Ishikawa (cell line): ENCODE measurements around the gene SREBF1.

Experiments used
- CEBPB ChIP-seq: IDR thresholded peaks from 2 replicates; pipeline ENCODE4 v1.6.1; 2012
- CREB1 ChIP-seq: IDR thresholded peaks from 2 replicates; pipeline ENCODE4 v1.6.1; 2012; ENCODE audit warnings: low read depth
- EGR1 ChIP-seq: IDR thresholded peaks from 2 replicates; pipeline ENCODE4 v1.6.1; 2012
- EP300 ChIP-seq: IDR thresholded peaks from 2 replicates; pipeline ENCODE4 v1.6.1; 2012; ENCODE audit warnings: borderline replicate concordance
- FOXM1 ChIP-seq: IDR thresholded peaks from 2 replicates; pipeline ENCODE4 v1.6.1; 2012; ENCODE audit warnings: low read depth, borderline replicate concordance
- NFIC ChIP-seq: IDR thresholded peaks from 2 replicates; pipeline ENCODE4 v1.6.1; 2012
- RAD21 ChIP-seq: IDR thresholded peaks from 2 replicates; pipeline ENCODE4 v1.6.1; 2012; ENCODE audit warnings: low read depth
- TAF1 ChIP-seq: IDR thresholded peaks from 2 replicates; pipeline ENCODE4 v1.6.1; 2012; ENCODE audit warnings: low read depth, mild to moderate bottlenecking
- TCF12 ChIP-seq: IDR thresholded peaks from 2 replicates; pipeline ENCODE4 v1.6.1; 2012; ENCODE audit warnings: low read depth
- TEAD4 ChIP-seq: IDR thresholded peaks from 2 replicates; pipeline ENCODE4 v1.6.1; 2012
- YY1 ChIP-seq: IDR thresholded peaks from 2 replicates; pipeline ENCODE4 v1.6.1; 2012; ENCODE audit warnings: low read depth
- ZBTB7A ChIP-seq: IDR thresholded peaks from 2 replicates; pipeline ENCODE4 v1.6.1; 2012; ENCODE audit warnings: low read depth
- TF ChIP-seq, protein P1 (sequence below): IDR thresholded peaks from 2 replicates; pipeline ENCODE4 v1.6.1; 2012; ENCODE audit warnings: low read depth, mild to moderate bottlenecking
- TF ChIP-seq, protein P2 (sequence below): IDR thresholded peaks from 2 replicates; pipeline ENCODE4 v1.6.1; 2012
- TF ChIP-seq, protein P3 (sequence below): IDR thresholded peaks from 2 replicates; pipeline ENCODE4 v1.6.1; 2012

SREBF1 gene

DNA sequence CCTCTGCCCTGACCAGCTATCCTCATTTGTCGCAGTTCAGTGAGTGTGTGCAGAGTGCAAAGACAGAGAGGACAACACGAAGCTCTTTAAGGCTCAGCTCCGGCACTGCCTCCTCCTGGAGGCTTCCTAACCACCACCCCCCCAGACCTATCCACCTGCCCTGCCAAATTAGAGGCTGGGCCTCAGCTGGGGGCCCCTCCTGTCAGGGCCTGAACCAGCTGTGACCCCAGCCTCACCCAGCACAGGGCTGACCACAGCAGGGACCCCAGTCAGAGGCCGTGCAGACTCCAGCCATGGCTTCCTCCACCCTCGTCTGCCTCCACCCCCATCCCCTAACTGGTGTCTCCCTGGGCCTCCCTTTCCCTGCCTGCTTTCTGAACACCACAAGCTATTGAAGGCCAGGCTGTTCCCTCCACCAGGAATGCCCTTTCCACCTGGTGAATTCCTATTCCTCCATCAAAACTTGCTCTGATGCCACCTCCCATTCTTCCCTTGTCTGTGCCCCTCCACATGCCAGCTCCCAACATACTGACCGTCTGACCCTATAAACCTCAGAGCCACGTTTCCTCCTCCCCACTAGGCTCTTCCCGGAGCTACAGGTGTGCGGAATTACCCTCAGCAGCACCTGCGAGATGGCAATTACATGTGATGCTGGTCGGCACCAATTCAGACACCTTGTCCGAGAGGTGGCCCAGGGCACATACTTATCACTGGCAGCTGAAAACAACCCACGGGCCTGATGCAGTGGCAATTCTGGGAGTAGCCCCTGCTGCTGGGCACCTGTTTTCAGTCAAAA is 8.8 kb downstream of the SREBF1 start:
- no peak for TF ChIP-seq EGR1
- TF ChIP-seq, protein P1, sequence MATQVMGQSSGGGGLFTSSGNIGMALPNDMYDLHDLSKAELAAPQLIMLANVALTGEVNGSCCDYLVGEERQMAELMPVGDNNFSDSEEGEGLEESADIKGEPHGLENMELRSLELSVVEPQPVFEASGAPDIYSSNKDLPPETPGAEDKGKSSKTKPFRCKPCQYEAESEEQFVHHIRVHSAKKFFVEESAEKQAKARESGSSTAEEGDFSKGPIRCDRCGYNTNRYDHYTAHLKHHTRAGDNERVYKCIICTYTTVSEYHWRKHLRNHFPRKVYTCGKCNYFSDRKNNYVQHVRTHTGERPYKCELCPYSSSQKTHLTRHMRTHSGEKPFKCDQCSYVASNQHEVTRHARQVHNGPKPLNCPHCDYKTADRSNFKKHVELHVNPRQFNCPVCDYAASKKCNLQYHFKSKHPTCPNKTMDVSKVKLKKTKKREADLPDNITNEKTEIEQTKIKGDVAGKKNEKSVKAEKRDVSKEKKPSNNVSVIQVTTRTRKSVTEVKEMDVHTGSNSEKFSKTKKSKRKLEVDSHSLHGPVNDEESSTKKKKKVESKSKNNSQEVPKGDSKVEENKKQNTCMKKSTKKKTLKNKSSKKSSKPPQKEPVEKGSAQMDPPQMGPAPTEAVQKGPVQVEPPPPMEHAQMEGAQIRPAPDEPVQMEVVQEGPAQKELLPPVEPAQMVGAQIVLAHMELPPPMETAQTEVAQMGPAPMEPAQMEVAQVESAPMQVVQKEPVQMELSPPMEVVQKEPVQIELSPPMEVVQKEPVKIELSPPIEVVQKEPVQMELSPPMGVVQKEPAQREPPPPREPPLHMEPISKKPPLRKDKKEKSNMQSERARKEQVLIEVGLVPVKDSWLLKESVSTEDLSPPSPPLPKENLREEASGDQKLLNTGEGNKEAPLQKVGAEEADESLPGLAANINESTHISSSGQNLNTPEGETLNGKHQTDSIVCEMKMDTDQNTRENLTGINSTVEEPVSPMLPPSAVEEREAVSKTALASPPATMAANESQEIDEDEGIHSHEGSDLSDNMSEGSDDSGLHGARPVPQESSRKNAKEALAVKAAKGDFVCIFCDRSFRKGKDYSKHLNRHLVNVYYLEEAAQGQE = no peak
- TF ChIP-seq EP300 = no peak
- TF ChIP-seq, protein P2, sequence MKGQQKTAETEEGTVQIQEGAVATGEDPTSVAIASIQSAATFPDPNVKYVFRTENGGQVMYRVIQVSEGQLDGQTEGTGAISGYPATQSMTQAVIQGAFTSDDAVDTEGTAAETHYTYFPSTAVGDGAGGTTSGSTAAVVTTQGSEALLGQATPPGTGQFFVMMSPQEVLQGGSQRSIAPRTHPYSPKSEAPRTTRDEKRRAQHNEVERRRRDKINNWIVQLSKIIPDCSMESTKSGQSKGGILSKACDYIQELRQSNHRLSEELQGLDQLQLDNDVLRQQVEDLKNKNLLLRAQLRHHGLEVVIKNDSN = no peak
- no peak for TF ChIP-seq NFIC
- TF ChIP-seq TCF12 = no peak
- no peak for TF ChIP-seq CEBPB

DNA sequence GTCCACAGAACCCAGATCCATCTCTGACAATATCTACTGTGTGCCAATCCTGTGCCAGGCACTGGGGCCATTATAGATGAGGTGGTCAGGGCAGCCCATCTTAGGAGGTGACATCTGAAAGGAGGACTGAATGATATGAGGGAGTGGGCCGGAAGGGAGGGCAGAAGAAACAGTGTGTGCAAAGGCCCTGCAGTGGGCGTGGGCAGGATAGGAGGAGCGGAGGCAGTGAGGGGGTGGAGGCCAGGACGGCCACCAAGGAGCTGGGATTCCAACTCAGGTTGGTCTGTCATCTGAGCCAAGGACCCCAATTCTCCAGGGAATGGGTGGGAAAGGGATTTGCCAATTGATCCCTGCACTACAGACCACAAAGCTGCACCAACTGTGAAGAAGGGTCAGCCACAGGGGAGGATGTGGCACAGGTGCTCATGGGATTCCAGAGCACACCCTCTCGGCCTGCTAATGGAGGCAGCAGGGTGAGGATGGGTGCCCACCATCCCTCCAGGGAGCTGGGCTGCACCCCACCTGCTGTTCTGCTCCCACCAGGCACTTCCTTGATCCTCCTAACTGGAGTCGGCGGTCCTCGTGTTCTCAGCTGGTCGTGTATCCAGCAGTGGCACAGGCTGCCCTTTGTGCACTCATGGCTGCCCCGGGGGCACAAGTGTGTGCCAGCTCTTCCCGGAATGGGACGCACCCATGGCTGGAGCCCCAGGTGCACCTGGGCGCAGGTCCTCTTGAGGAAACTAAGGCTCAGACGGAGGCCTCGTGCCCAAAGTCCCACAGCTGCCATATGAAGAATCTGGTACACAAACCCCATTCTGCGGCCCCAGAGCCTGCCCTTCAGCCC is 9.6 kb downstream of the SREBF1 start:
- TF ChIP-seq, protein P3, sequence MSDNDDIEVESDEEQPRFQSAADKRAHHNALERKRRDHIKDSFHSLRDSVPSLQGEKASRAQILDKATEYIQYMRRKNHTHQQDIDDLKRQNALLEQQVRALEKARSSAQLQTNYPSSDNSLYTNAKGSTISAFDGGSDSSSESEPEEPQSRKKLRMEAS = no peak
- TF ChIP-seq TCF12 (no peak), RAD21 (no peak), TAF1 (no peak), CEBPB (no peak), ZBTB7A (no peak), FOXM1 (no peak), TEAD4 (no peak), EP300 (no peak), EGR1 (no peak), CREB1 (no peak), NFIC (no peak), YY1 (no peak)
- TF ChIP-seq, protein P1 = no peak
- TF ChIP-seq, protein P2 = no peak

DNA sequence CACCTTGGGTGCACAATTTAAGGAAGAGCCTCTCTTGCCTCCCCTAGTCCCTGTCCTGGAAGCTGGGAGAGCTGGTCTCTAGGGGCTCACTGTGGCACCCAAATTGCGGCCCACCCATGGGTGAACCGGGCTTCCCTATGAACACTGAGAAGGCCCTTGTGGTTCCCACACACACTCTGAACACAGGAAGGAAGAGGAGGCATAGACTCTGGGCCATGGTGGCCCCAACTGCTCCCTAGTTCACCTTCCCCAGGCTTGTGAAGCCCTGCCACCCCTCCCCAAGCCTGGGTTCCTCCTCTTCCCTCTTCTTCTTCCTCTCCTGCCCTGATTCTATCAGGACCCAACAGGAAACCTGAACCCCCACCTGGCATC is 10.5 kb downstream of the SREBF1 start:
- TF ChIP-seq TEAD4 (no peak), TAF1 (no peak), CEBPB (no peak), RAD21 (no peak), NFIC (no peak), CREB1 (no peak), EGR1 (no peak), ZBTB7A (no peak), TCF12 (no peak), YY1 (no peak)
- TF ChIP-seq, protein P2 = no peak
- TF ChIP-seq, protein P1 = no peak
